ENCODE measurements around the gene RP9. TPM values are rescaled to one million over a fixed set of nuclear protein-coding genes. Genes with fewer than 3 reads are reported as not detected.
A peak's percentile ranks its signal among the peaks of the same experiment; 100 is the strongest.

Gene RP9
- total and polyA plus RNA-seq, 4 donors: 7.8 to 13.4 (median 11.2) TPM

- peaks cover 0 to 8% (median 0%) of the 10 kb centered on the region in 5 donors for H3K4me1 ChIP-seq (ENCODE audit: control insufficient read depth in 5 of 5, insufficient read depth in 5 of 5, low read length in 5 of 5)
- H3K4me3 ChIP-seq: no peak overlapping the region
- no peaks in the 10 kb centered on the region for H3K27me3 ChIP-seq (ENCODE audit: control insufficient read depth in 3 of 3, insufficient read depth in 3 of 3, low read length in 2 of 3)
- no peak for TF ChIP-seq CTCF (IDR thresholded peaks at IDR 0.05; ENCODE audit: control extremely low read depth, extremely low read depth)
- H3K27ac ChIP-seq (ENCODE audit: low read depth in 1 of 2, low read length in 1 of 2): no peak overlapping the region
- no peak overlapping the region for H3K9ac ChIP-seq (ENCODE audit: insufficient read depth in 1 of 2, low read length in 2 of 2)
- H3K9me3 ChIP-seq (ENCODE audit: control insufficient read depth in 4 of 4, insufficient read depth in 3 of 4, low read length in 3 of 4): no peaks in the 10 kb centered on the region
- DNase-seq (no peak), ATAC-seq (ENCODE audit: insufficient read depth, low FRiP score) (no peak)
- no peaks in the 10 kb centered on the region for H3K36me3 ChIP-seq (ENCODE audit: control insufficient read depth in 4 of 4, insufficient read depth in 4 of 4, low read length in 4 of 4)
- 75 to 91% methylated on average over 3 of the region's 3 CpGs for WGBS, 2 donors
These were observed 33.2 kb downstream of the RP9 start for GRCh38 chr7:33075818-33076518.

GRCh38 chr7:33073243-33073642 is 36.0 kb downstream of the RP9 start:
- 84 to 90% methylated on average over 4 of the region's 4 CpGs for WGBS, 2 donors
- Histone ChIP-seq H3K4me1 (ENCODE audit: control insufficient read depth in 5 of 5, insufficient read depth in 5 of 5, low read length in 5 of 5) (peaks cover 0 to 8% (median 0%) of the 10 kb centered on the region in 5 donors), H3K27me3 (ENCODE audit: control insufficient read depth in 3 of 3, insufficient read depth in 3 of 3, low read length in 2 of 3) (no peaks in the 10 kb centered on the region), H3K27ac (ENCODE audit: low read depth in 1 of 2, low read length in 1 of 2) (no peak overlapping the region), H3K9ac (ENCODE audit: insufficient read depth in 1 of 2, low read length in 2 of 2) (no peak overlapping the region), H3K9me3 (ENCODE audit: control insufficient read depth in 4 of 4, insufficient read depth in 3 of 4, low read length in 3 of 4) (peaks cover 0 to 9% (median 3%) of the 10 kb centered on the region in 4 donors), H3K4me3 (no peak overlapping the region), H3K36me3 (ENCODE audit: control insufficient read depth in 4 of 4, insufficient read depth in 4 of 4, low read length in 4 of 4) (no peaks in the 10 kb centered on the region)
- no peak for TF ChIP-seq CTCF (IDR thresholded peaks at IDR 0.05; ENCODE audit: control extremely low read depth, extremely low read depth)
- ATAC-seq (ENCODE audit: insufficient read depth, low FRiP score) (no peak), DNase-seq (no peak)

DNA sequence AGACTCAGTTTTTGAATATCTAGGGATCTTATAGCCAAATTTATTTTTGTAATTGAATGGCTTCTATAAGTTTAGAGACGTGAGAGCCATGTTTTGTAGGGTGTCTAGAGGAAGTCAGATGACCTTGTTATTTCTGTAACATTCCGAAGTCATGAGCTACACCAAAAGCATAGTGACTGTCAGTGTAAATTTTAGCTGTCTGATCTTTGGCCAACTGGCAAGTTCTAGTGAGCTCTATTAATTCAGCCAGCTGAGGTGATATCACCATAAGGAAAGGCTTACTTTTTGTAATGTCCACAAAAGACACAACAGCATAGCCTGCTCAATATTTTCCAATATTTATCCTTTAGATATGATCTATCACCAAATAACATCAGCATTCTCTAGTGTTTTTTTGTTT is 36.7 kb downstream of the RP9 start:
- no peak overlapping the region for H3K9ac ChIP-seq (ENCODE audit: insufficient read depth in 1 of 2, low read length in 2 of 2)
- H3K27ac ChIP-seq (ENCODE audit: low read depth in 1 of 2, low read length in 1 of 2): no peak overlapping the region
- no peaks in the 10 kb centered on the region for H3K27me3 ChIP-seq (ENCODE audit: control insufficient read depth in 3 of 3, insufficient read depth in 3 of 3, low read length in 2 of 3)
- peaks cover 0 to 8% (median 0%) of the 10 kb centered on the region in 5 donors for H3K4me1 ChIP-seq (ENCODE audit: control insufficient read depth in 5 of 5, insufficient read depth in 5 of 5, low read length in 5 of 5)
- no peak for TF ChIP-seq CTCF (IDR thresholded peaks at IDR 0.05; ENCODE audit: control extremely low read depth, extremely low read depth)
- H3K4me3 ChIP-seq: no peak overlapping the region
- DNase-seq (peak; percentile 40 to 93 (median 86)), ATAC-seq (ENCODE audit: insufficient read depth, low FRiP score) (no peak)
- WGBS, 2 donors: 41 to 73% methylated on average over 2 of the region's 2 CpGs
- H3K36me3 ChIP-seq (ENCODE audit: control insufficient read depth in 4 of 4, insufficient read depth in 4 of 4, low read length in 4 of 4): no peaks in the 10 kb centered on the region
- H3K9me3 ChIP-seq (ENCODE audit: control insufficient read depth in 4 of 4, insufficient read depth in 3 of 4, low read length in 3 of 4): peaks cover 0 to 9% (median 3%) of the 10 kb centered on the region in 4 donors

Data from lung (tissue), 12 donors.